Common myeloid progenitor, CD34-positive (primary cell): Measurements from ENCODE around the gene BMP7.

Experiments
- CTCF ChIA-PET: fragments of 350-600 bp; sonication (Branson Sonifier 250); formaldehyde crosslinking; loops from one replicate; lab custom pipeline; 2021; ENCODE audit warnings: antibody characterized with exemption; lab: Charles Lee
- POLR2A ChIA-PET: fragments of 350-600 bp; sonication (Branson Sonifier 250); formaldehyde crosslinking; loops from one replicate; lab custom pipeline; 2021; ENCODE audit warnings: antibody characterized with exemption; lab: Charles Lee
- DNase-seq, 3 donors: peaks; one replicate each; pipeline versions ENCODE4 v3.0.0 to v3.0.0-alpha.2; 2013
- H3K27ac ChIP-seq, 2 experiments: 1 replicate in 1 of 2; 2 replicates in 1 of 2; pipeline ENCODE4 v1.7.0; 2013; ENCODE audit warnings: inconsistent platforms in 2 of 2, low read length in 2 of 2, mild to moderate bottlenecking in 2 of 2, low read depth in 1 of 2, moderate library complexity in 1 of 2; ENCODE audit not compliant: severe bottlenecking in 2 of 2, insufficient read depth in 1 of 2, poor library complexity in 1 of 2
- H3K27me3 ChIP-seq, 5 experiments: replicated peaks in 2 of 5; 1 replicate in 3 of 5; 2 replicates in 2 of 5; pipeline versions ENCODE4 v1.6.1 to v1.7.0; 2013; ENCODE audit warnings: low read length in 4 of 5, mild to moderate bottlenecking in 2 of 5, moderate library complexity in 2 of 5, inconsistent platforms in 1 of 5; ENCODE audit not compliant: insufficient read depth in 5 of 5, control insufficient read depth in 4 of 5
- H3K36me3 ChIP-seq, 4 experiments: 1 replicate in 2 of 4; 2 replicates in 2 of 4; pipeline versions ENCODE4 v1.6.1 to v1.7.0; 2013; ENCODE audit warnings: low read length in 3 of 4, control low read depth in 1 of 4, mild to moderate bottlenecking in 1 of 4; ENCODE audit not compliant: control insufficient read depth in 4 of 4, insufficient read depth in 4 of 4
- H3K4me1 ChIP-seq, 4 experiments: 1 replicate in 3 of 4; 2 replicates in 1 of 4; pipeline versions ENCODE4 v1.6.1 to v1.7.1; 2013; ENCODE audit warnings: low read length in 3 of 4, mild to moderate bottlenecking in 3 of 4, control low read depth in 1 of 4, inconsistent platforms in 1 of 4, moderate library complexity in 1 of 4; ENCODE audit not compliant: control insufficient read depth in 4 of 4, insufficient read depth in 4 of 4; ENCODE audit errors: control extremely low read depth in 1 of 4
- H3K4me3 ChIP-seq, 7 experiments: 1 replicate in 4 of 7; 2 replicates in 3 of 7; pipeline versions ENCODE4 v1.5.1 to v1.7.0; 2013; ENCODE audit warnings: mild to moderate bottlenecking in 7 of 7, low read length in 6 of 7, moderate library complexity in 6 of 7, inconsistent platforms in 2 of 7, low read depth in 2 of 7, control low read depth in 1 of 7; ENCODE audit not compliant: insufficient read depth in 4 of 7, control insufficient read depth in 1 of 7; ENCODE audit errors: extremely low read depth in 1 of 7
- H3K9me3 ChIP-seq, 5 experiments: 1 replicate in 4 of 5; 2 replicates in 1 of 5; pipeline versions ENCODE4 v1.6.1 to v1.7.1; 2013; ENCODE audit warnings: low read length in 4 of 5, mild to moderate bottlenecking in 2 of 5, inconsistent platforms in 1 of 5, low read depth in 1 of 5, moderate library complexity in 1 of 5; ENCODE audit not compliant: control insufficient read depth in 4 of 5, insufficient read depth in 2 of 5; ENCODE audit errors: control extremely low read depth in 1 of 5
- WGBS: methylation state at CpG from one replicate; pipeline ENCODE4 v1.1.5; 2013; ENCODE audit not compliant: insufficient coverage; 5-methylcytosine and 5-hydroxymethylcytosine counted together

Gene BMP7

GRCh38 chr20:57215826-57216471 is 50.5 kb downstream of the BMP7 start:
- DNase-seq, result no peak
- no peaks in the 10 kb centered on the region for H3K4me1 ChIP-seq
- ChIA-PET CTCF (no interaction called here), POLR2A (no interaction called here)
- peaks cover 0 to 3% (median 0%) of the 10 kb centered on the region in 5 experiments for H3K9me3 ChIP-seq
- peaks cover 0 to 56% (median 13%) of the 10 kb centered on the region in 5 experiments for H3K27me3 ChIP-seq
- H3K36me3 ChIP-seq, result no peaks in the 10 kb centered on the region
- WGBS, result 96% methylated on average over 7 of the region's 10 CpGs
- no peak overlapping the region for H3K4me3 ChIP-seq
- no peak overlapping the region for H3K27ac ChIP-seq

DNA sequence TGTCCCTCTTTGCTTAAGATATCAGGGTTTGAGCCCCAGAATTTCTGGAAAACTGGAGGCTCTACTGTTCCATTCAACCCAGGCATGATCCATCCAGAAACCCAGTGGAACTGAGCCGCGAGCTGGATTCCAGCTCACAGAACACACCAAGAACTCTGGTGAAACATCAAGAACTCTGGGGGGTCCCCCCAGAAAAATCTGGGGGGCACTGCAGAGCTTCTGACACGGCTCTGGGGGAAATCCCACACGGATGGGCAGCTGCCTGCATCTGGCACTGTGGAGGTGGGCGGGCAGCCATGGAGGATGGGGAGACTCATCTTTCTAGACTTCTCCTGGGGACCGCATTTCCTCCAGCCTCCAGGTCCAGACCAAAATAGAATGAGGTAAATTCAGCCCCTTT is 51.0 kb downstream of the BMP7 start:
- no peak for DNase-seq
- no peak overlapping the region for H3K4me3 ChIP-seq
- ChIA-PET POLR2A (no interaction called here), CTCF (no interaction called here)
- peaks cover 0 to 59% (median 13%) of the 10 kb centered on the region in 5 experiments for H3K27me3 ChIP-seq
- 93% methylated on average over 5 of the region's 6 CpGs for WGBS
- no peaks in the 10 kb centered on the region for H3K36me3 ChIP-seq
- H3K9me3 ChIP-seq, result peaks cover 0 to 3% (median 0%) of the 10 kb centered on the region in 5 experiments
- no peak overlapping the region for H3K27ac ChIP-seq
- no peaks in the 10 kb centered on the region for H3K4me1 ChIP-seq

GRCh38 chr20:57214948-57215347 is 51.5 kb downstream of the BMP7 start:
- Histone ChIP-seq H3K4me1 (no peaks in the 10 kb centered on the region), H3K4me3 (no peak overlapping the region), H3K9me3 (peaks cover 0 to 3% (median 0%) of the 10 kb centered on the region in 5 experiments), H3K36me3 (no peaks in the 10 kb centered on the region), H3K27ac (no peak overlapping the region), H3K27me3 (peaks cover 0 to 63% (median 16%) of the 10 kb centered on the region in 5 experiments)
- CTCF ChIA-PET, result no interaction called here
- DNase-seq, result no peak
- POLR2A ChIA-PET, result no interaction called here
- 86% methylated on average over 2 of the region's 2 CpGs for WGBS

- DNase-seq, result no peak
- H3K4me3 ChIP-seq, result no peak overlapping the region
- ChIA-PET CTCF (no interaction called here), POLR2A (no interaction called here)
- 98% methylated on average over 8 of the region's 8 CpGs for WGBS
- H3K36me3 ChIP-seq, result no peaks in the 10 kb centered on the region
- H3K4me1 ChIP-seq, result no peaks in the 10 kb centered on the region
- H3K27me3 ChIP-seq, result peaks cover 0 to 64% (median 16%) of the 10 kb centered on the region in 5 experiments
- H3K9me3 ChIP-seq, result peaks cover 0 to 3% (median 0%) of the 10 kb centered on the region in 5 experiments
- H3K27ac ChIP-seq, result no peak overlapping the region
Observed at GRCh38 chr20:57214427-57214826, 52.0 kb downstream of the BMP7 start.

DNA sequence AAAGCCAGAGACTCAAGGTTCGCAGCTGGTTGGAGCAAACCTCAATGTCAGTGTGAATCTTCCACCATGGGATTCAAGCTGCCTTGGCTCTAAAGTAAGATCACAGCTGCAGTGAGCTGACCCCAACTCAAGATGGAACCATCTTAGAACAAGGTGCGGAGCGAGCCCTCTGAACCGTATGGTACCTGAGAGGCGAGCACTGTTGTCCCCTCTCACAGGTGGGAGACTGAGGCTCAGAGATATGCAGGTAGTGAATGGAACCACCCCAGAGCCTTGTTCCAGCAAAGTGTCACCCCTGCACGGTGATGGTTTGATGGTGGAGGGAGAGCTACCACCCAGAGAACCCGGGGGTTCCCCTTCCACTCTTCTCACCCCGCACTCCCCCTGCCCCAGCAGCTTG is 52.5 kb downstream of the BMP7 start:
- ChIA-PET POLR2A (no interaction called here), CTCF (no interaction called here)
- no peak overlapping the region for H3K27ac ChIP-seq
- WGBS, result 91% methylated on average over 6 of the region's 8 CpGs
- H3K4me1 ChIP-seq, result no peaks in the 10 kb centered on the region
- H3K4me3 ChIP-seq, result no peak overlapping the region
- peaks cover 0 to 2% (median 0%) of the 10 kb centered on the region in 5 experiments for H3K9me3 ChIP-seq
- H3K27me3 ChIP-seq, result peaks cover 0 to 64% (median 16%) of the 10 kb centered on the region in 5 experiments
- H3K36me3 ChIP-seq, result no peaks in the 10 kb centered on the region
- no peak for DNase-seq

GRCh38 chr20:57213291-57213690 is 53.1 kb downstream of the BMP7 start:
- H3K36me3 ChIP-seq, result no peaks in the 10 kb centered on the region
- DNase-seq, result no peak
- no peaks in the 10 kb centered on the region for H3K4me1 ChIP-seq
- H3K4me3 ChIP-seq, result no peak overlapping the region
- H3K27me3 ChIP-seq, result peaks cover 0 to 64% (median 18%) of the 10 kb centered on the region in 5 experiments
- CTCF ChIA-PET, result no interaction called here
- H3K27ac ChIP-seq, result no peak overlapping the region
- POLR2A ChIA-PET, result no interaction called here
- WGBS, result 98% methylated on average over 6 of the region's 6 CpGs
- no peaks in the 10 kb centered on the region for H3K9me3 ChIP-seq

- CTCF ChIA-PET, result no interaction called here
- no peak for DNase-seq
Observed at GRCh38 chr20:57212534-57213276, 53.7 kb downstream of the BMP7 start.

More at GRCh38 chr20:57212534-57213276, 53.7 kb downstream of the BMP7 start:
- Histone ChIP-seq H3K9me3 (no peaks in the 10 kb centered on the region), H3K27ac (no peak overlapping the region), H3K4me1 (no peaks in the 10 kb centered on the region), H3K27me3 (peaks cover 0 to 64% (median 18%) of the 10 kb centered on the region in 5 experiments), H3K4me3 (no peak overlapping the region), H3K36me3 (no peaks in the 10 kb centered on the region)
- POLR2A ChIA-PET, result no interaction called here
- WGBS, result 37% methylated on average over 19 of the region's 23 CpGs
